ENCODE measurements around the gene MYEF2.

Gene MYEF2, protein sequence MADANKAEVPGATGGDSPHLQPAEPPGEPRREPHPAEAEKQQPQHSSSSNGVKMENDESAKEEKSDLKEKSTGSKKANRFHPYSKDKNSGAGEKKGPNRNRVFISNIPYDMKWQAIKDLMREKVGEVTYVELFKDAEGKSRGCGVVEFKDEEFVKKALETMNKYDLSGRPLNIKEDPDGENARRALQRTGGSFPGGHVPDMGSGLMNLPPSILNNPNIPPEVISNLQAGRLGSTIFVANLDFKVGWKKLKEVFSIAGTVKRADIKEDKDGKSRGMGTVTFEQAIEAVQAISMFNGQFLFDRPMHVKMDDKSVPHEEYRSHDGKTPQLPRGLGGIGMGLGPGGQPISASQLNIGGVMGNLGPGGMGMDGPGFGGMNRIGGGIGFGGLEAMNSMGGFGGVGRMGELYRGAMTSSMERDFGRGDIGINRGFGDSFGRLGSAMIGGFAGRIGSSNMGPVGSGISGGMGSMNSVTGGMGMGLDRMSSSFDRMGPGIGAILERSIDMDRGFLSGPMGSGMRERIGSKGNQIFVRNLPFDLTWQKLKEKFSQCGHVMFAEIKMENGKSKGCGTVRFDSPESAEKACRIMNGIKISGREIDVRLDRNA

DNA sequence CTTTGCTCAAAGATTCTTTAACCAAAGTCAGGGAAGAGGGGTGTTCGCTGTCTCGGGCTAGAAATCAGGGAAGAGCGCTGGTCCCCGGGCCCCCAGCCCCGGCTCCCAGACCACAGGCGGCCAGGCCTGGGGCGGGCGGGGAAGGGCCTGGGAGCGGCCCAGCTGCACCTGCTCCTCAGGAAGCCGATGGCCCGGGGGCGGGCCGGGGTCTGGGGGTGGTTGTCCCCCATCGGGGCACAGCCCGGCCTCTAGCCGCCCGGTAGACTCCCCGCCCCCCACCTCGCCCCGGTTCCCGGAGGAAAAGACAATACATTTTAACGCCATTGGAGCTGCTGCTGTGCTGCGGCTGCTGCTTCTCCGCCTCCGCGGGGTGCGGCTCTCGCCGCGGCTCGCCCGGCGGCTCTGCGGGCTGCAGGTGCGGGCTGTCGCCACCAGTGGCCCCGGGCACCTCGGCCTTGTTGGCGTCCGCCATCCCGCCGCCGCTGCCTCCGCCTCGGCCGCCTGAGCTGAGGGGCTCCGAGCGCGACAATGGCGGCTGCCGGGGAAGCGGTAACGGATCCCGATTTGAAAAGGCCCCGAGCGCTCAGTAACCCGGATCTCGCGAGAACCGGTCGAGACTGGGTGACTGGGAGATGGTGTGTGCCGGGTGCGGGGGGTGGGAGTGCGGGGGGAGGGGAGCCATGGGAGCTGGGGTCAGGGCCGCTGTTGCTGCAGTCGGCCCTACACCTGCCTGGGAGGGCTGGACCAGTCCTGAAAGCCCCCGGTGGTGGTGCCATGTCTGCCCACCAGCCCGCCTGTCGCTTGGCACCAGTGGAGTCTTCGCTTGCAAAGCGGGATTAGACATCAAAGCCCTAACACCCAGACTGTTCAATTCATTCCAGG, at the start of gene MYEF2:
Gene MYEF2 (minus strand): TSS at position 530 of the 882 bp plus-strand sequence. CDS start 58 bp downstream, at position 472.
- DNase-seq: peak; percentile 89

DNA sequence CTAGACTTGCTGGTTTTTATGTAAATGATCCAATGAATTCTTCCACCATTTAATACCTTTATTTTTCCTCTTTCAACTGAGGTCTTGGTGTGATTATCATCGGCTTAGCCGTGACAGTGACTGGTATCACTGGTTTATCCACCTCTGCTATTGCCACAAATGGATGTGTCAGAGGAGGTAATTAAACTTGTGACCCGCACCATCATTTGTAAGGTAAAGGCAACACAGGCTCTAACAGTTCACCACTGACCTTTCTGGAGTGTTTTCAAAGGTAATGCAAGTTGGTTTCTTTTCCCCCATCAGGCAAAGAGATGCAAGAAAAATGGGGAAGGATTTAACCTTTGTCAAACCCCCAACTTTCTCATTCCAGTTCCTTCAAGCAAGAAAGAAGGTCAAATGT, 47.7 kb upstream of the MYEF2 start:
- no peak for DNase-seq

DNA sequence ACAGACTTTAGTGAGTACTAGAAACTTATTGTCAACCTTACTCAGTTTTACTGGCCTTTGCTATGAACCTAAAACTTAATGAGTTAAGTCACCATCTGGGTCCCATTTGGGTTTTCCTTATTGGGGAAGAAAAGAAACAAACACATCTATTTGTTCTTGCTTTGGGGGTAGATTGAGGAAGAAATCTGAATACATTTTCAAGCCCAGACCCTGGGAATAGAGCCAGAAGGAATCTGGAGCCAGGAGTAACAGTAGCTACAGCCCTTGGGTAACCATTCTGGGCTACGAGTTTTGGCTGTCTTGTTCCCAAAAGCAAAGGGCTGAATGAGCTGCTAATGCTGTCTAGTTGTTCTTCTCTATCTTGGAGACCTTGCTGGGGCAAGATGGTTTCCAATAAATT, 44.5 kb upstream of the MYEF2 start:
- no peak for DNase-seq

DNA sequence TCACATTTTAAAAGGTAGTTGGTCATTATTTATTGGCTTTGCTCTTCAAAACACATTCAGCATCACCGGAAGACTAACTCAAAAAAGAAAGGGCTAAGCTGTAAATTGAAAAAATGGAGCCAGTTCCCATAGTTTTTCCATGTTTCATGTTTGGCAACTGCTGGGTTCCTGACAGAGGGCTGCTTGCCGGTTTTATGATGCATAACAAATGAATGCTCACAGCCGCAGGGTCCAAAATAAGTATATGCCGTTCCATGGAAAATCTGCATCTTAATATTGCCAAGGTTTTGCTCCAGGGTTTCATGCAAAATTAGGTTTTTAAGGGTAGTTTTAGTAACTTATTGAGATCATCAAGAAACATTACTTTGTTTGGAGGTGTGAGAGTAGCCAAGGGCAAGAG, 43.8 kb upstream of the MYEF2 start:
- DNase-seq: no peak

DNA sequence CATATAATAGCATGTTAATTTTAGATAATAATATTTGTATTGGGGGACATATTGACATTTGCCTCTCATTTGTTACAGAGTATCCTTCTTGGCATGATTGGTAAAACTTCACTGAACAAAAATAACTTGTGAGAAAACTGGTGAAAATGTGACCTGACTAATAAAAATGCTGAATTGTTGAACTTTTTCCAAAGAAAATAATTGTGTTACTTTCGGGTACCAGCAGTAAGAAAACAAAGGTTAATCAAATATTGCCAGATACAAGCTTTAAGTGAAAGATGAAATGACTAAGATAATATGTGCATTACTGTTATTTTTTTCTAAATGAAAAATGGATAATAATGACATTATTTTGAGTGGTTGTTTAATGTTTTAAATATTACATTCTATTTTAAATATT, 43.2 kb upstream of the MYEF2 start:
- DNase-seq: no peak

DNA sequence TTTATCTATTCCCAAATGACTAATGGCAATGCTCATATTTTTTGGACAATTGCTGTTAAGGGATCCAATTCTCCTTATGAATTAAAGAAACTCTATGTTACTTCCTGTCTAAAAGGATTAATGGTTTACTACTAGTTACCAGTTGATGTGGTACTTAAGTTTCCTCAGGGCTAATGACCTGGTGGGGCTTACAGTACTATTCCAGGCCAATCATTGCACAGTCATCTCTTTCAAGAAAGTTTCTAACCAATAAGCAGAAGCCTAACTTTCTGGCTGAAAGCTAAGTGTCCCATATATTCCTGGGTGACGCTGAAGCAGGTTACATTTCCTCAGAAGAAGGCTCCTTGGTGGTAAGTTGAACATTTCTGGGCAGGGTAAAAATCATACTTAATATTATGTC, 27.9 kb upstream of the MYEF2 start, which contains the start of gene SLC12A1:
Gene SLC12A1 (plus strand): TSS at position 322 of the 400 bp plus-strand sequence. CDS start 1,418 bp downstream, outside the sequence.
- DNase-seq: peak; percentile 18

DNA sequence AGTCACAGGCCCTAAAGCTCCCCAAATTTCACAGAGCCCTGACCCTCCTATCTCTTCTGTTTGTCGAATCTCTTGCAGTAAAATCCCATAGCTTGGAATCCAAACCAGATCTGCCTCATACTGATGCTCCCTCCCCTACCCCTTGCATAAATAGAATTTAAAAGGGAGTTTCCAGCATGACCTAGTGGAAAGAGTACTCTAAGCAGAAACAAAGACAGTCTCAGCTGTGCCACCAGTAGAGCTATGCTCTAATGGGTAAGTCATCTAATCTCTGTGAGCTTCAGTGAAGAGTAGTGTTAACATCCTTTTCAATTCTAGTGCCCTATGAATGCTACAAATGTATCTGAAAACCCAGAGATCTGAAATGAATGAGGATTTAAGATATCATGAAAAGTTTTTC, 24.0 kb upstream of the MYEF2 start:
- DNase-seq: no peak

DNA sequence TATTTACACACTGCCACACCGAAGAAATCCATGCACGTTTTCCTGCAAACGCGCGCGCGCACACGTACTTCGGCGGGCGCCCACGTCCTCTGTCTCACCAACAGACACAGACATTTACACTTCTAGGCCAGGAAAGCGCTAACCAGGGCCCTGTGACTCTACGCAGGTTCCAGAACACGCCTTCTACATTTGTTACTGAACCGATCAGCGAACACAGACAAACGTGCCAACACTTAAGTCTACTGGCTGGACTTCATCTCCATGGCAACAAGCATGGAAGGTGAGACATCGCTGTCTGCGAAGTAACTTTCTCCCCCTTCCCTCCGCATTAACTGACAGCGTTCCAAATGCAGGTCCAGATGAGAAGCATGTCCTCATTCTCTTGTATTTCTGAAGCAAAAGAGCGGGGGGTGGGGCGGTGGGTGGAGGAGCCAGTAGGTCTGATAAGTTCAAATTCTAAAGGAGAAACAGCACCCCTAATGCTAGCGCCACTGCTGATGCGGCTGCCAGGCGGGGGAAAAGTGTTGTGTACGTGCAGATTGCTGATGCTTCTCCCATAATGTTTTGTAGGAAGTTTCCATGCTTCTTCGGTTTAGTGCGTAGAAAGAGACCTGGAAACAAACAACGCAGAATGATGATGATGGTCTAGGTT, 13.6 kb upstream of the MYEF2 start, which contains the start of gene CTXN2:
Gene CTXN2 (plus strand): TSS at position 92 of the 652 bp plus-strand sequence. CDS start 9,636 bp downstream, outside the sequence.
- peak; percentile 39 for DNase-seq

DNA sequence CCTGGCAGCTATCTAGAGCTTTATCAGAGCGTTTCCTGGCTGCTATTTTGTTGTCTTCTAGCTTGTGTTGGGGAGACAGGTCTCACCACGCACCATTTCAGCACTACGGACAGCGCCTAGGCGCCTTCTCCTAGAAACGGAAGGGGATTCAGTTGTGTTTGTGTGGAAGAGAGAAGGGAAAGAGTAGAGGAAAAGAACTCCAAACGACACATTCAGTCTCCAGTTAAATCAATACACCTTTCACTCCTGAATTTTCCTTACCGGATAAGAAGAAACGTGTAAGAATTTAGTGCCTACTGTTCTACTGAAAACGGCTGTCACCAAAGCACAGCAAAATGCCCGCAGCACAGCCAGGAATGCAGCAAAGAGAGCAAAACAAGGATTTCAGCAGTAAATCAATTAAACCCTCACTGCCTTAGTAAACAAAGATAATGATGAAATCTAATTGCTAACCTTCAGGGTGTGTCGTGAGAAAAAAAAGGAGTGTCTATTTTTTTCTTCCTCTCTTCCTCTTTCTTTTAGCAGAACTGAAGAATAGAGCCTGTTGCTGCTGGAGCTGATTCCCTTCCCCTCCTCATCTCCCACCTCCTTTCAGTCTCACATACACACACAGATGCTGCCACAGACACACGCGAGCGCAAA, 13.0 kb upstream of the MYEF2 start:
- peak; percentile 27 for DNase-seq

DNA sequence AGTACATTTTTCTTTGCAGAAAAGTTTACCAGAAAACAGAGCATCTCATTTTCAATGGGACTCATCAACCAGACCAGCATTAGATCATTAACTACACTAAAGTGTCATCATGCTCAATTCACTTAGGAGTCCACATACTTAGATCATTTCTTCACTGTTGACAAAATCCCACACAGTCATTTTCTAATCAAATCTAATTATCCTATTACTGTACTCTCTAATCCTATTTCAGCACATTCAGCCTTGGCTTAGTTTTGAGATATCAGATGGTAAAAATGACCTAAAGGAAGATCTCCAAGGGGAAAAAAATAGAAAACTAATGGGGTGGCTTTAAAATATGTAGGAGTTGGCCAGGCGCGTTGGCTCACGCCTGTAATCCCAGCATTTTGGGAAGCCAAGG, 8.2 kb upstream of the MYEF2 start:
- DNase-seq: peak; percentile 92

DNA sequence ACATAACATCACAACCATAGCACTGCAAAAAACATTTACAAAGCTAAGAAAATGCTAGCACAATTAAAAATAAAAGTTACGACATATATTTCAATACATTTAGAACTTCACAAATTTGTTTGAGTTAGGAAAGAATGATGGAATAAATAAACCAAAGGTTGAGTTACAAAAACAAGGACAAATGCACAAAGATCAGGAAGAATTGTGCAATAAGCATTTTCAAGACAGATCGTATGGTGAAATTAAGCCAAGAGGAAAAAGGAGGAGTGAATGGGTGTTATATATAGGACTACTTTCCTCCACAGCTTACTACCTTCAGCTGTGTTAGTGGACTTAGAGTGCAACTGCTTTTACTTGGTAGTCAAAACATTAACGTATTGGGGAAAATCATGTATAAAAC, 7.4 kb upstream of the MYEF2 start:
- no peak for DNase-seq

DNA sequence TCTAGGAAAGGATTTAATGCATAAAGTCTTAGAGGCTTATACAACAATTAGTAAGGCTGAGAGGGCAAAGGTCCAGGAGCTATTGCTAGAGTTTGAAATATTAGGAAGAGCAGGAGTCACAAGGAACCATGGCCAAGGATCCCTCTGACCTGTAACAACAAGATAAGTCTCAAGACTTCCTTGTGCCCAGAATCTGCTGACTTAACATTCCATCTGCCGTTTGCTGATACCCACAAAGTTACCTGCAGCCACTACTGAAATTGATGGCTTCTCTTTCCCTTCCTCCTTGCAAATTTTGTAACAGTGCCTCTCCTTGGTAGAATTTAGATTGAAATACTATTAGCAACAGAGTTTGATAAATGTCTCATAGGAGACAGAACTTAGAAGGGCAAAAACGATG, 4.7 kb upstream of the MYEF2 start:
- no peak for DNase-seq

DNA sequence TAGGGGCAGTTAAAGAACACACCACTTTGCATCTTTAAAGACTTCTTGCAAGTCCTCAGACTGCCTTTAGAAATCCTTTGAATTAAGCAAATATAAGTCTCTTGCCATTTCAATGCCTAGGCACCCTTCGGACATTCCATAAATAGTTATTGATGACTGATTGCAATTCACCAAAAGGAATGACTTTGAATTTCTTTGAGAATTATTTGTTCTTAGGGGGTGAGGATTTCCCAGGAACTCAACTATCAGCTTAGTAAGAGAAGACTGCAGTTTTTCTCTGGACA, 495 bp upstream of the MYEF2 start:
- DNase-seq: no peak

DNA sequence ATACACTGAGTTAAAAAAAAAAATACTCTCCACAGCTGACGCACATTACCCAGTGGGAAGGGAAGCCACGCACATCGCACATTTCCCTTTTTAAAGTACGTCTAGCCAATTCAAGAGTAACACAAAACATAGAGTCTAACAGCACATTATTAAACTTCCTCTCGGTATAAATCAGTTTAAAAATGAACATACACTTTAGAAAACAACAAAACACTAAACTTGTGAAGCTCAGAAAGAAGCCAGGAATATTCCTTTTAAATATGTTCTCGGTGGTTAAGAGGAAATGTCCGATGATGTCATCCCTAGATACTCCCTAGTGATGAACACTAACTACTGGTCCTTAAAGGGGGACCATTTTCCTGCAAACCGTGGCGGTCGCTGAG, 721 bp downstream of the MYEF2 start:
- peak; percentile 65 for DNase-seq

DNA sequence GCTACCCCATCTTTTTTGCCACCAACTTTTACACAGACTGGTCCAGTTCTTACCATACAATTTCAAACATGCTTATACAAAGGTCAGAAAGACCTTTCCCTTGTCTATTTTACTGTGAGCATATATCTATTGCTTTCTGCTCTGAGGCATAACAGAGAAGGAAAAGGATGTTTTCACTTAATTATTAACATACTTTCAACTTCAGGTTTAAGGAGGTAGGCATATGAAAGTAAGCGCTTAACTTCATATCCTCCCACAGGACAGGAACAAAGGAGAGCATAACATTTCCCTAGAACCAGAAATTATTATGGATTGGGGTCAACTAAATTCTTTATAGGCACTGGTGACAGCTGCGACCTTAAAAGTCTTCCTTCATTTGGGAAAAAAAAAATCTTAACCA, 1.1 kb downstream of the MYEF2 start:
- no peak for DNase-seq

DNA sequence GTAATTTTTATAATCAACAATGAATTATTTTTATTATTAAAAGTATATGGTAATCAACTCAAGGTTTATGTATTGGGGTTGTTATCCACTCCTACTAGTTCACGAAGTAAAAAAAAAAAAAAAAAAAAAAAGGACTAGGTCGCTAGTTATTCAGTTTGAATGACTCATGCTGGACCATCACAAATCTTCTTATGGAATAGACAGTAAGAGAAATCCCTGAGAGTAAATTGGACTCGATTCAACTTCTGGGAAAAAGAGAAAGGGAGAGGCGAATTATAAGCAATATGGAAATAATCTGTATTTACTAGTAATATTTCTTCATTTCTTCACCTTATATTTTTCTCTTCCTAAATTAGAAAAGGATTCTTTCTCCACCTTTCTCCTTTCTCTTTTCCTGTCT, 2.0 kb downstream of the MYEF2 start:
- DNase-seq: peak; percentile 10

DNA sequence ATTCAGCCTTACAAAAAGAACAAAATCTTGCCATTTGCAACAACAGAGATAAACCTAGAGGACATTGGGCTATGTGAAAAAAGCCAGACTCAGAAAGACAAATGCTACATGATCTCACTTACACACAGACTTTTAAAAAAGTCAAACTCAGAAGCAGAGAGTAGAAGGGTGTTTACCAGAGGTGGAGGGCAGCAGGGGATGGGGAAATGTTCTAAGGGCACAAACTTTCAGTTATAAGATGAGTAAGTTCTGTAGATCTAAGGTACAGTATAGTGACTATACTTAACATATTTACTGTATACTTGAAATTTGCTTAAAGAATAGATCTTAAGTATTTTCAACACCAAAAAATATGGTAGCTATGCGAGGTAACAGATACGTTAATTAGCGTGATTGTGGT, 3.0 kb downstream of the MYEF2 start:
- DNase-seq: no peak

DNA sequence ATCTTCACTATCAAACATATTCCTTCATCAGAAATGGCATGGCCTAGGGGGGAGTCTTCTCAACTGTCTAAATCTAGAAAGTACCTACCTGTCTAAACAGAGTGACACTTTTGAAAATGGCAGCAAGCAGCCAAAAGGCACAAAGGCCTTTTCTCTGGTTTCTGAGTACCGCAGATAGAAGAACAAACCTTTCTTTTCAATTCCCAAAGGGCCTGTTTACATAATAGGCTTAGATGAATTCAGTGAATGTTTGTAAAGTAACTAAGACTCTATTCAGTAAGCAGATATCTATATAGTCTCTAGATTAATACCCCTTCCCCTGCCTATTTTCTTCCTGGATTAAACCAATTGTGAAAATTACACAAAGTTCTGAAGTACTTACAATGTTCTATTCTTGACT, 7.1 kb downstream of the MYEF2 start:
- DNase-seq: peak; percentile 63

DNA sequence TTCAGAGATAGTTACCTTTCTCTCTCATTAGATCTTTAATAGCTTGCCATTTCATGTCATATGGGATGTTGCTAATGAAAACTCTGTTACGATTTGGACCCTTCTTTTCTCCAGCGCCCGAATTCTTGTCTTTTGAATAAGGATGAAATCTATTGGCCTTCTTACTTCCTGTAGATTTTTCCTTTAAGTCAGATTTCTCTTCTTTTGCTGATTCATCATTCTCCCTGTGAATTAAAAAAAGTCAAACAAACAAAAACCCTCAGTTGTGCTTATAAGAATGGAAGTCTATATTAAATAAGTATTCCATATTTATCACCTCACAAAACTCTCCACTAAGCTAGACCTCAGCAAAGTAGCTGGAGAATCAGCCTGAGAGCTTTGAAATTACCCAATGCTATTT, 9.5 kb downstream of the MYEF2 start:
- no peak for DNase-seq

DNA sequence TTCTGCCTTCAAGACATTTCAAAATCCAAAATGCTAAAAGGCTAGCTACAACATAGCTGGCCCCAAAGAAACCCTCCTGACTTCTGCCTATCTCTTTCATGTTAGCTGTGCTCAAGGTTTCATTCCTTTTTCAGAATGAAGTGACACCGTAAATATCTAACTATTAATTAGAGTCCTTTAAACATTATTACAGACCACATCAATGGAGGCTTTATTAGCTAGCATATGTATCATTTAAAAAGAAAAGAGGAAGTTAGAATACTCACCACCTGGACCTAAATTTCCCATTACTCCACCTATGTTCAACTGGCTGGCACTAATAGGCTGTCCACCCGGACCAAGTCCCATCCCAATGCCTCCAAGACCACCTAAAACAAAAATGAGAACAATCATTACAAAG, 24.6 kb downstream of the MYEF2 start:
- no peak for DNase-seq

DNA sequence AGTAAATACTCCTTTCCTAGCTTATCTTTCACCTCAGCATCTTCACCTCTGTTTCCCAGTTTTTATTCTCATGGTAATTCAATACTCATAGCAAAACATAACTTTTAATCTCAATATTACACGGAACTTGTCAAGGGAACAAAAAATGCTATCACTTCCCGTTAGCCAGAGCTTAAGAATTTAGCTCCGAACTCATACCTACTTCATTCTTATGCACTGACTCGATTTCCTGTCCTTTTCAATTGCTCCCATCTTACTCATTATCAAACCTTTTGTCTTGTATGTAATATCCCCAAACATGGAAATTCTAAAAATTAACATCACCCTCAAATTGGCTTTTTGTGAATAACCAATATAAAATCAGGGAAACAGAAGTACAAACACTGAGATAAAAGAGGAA, 28.2 kb downstream of the MYEF2 start:
- no peak for DNase-seq

DNA sequence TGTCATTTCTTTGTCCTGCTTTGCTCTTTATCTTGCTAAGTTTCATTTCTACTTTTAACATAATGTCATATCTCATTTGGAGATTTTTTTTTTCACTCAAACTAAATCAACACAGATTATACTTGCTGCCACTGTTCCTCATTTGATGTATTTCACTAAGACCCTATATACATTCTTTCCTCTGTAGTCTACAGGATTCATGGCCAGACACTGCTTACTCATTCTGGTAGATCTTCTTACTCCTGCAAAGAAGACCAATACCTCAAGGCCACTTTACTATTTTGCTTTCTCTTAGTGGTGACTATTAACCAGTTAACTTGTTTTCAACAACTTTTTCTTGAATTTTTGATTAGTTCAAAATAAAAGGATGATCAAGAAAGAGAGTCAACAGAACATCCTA, 30.7 kb downstream of the MYEF2 start:
- no peak for DNase-seq

DNA sequence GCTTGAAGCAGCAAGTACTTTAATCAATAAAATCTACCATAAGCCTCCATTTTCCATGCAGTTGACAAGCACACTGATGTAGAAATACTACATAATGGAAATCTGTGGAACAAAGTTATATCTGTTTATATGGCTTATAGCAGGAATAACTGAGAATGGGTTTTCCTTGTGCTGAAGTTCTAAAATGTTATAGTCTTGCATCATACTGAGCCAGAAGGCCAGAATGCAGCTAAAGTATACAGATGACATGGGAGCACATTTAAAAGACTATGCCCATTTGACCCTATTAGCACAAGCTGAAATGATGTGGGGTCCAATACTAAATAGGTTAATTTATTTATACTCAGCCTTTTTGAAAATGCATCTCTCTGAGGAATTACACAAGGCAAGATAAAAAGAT, 32.2 kb downstream of the MYEF2 start:
- DNase-seq: no peak
